AG09319 (cell line): ENCODE results near the gene DPP7.
"Not testable (repeated sequence)": the region's sequence is repeated elsewhere in the genome, so short reads cannot be mapped to it uniquely, and the experiment has no call there.

Source experiments
- DNase-seq: peaks from one replicate; pipeline ENCODE4 v3.0.0-alpha.2; 2010; ENCODE audit warnings: low read depth; ENCODE audit errors: extremely low read depth
- CTCF ChIP-seq: IDR thresholded peaks from 2 replicates; pipeline ENCODE4 v1.5.1; 2011; ENCODE audit warnings: low read depth, mild to moderate bottlenecking, inconsistent platforms, low read length, moderate library complexity

DPP7 gene

GRCh38 chr9:137139468-137140150, 25.1 kb upstream of the DPP7 start:
- TF ChIP-seq CTCF = no peak
- DNase-seq = no peak

- TF ChIP-seq CTCF = no peak
- no peak for DNase-seq
Measured at GRCh38 chr9:137138722-137139467, 24.4 kb upstream of the DPP7 start, which contains the start of gene GRIN1. Gene GRIN1, plus strand, starts transcription at chr9:137139154. Its CDS starts 333 bp downstream, at chr9:137139487.

- DNase-seq = no peak
- no peak for TF ChIP-seq CTCF
Measured at GRCh38 chr9:137138058-137138721, 23.7 kb upstream of the DPP7 start.

DNA sequence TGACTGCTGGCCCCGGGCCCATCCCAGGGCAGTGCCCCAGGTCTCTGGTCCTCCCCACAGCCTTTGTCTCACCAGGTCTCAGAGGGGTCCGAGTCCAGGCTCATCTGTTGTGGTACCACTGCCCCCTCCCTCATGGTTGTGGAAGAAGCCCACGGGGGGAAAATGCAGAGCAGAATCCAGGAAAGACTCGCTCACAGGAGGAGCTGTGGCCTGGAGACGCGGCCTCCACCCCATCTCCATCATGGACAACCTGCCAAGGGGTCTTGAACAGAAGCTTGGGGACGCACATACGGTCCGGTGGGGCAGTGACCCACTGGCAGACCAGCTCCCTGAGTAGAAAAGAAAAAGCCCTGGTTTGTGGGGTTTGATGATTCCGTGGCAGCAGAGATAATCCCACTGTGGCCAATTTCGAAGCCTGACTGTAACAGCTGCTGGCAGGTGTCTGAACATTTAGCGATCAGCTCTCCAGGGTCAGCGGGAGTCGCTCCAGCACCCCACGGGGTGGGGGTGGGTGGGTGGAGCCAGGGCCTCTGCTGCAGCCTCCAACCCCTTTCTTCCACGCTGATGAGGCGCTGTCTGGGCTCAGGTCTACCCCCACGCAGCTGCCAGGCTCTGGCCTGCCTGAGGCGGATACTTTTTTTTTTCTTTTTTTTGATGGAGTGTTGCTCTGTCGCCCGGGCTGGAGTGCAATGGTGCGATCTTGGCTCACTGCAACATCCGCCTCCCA, 22.5 kb upstream of the DPP7 start:
- no peak for TF ChIP-seq CTCF
- DNase-seq = no peak

DNA sequence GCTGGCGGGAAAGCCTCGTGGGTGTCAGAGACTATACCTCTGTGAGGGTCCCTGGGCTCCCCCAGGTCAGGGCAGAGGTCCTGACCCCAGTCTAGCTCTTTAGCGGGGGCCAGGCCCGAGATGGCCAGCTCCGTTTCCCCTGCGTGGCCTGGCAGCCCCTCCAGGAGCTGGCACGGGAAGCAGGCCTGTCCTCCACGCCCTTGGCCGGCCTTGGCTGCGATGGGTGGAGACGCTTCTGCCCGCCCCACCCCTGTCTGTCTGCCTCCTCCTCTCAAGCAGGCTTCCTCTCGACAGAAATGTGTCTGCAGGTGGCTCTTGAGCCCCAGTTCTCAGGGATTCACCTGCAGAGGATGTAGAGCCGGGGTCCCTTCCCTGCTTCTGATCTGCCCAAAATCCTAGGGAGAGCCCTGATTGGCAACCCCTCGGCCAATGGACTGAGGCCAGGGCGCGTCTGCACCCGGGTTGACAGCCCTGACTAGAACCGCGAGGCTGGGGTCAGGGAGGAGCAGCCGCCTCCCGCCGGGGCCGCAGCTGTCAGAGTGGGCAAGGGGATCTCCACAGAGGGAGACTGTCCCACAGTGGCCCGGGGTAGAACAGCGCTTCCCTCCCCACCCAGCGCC, 21.8 kb upstream of the DPP7 start:
- DNase-seq = no peak
- no peak for TF ChIP-seq CTCF

DNA sequence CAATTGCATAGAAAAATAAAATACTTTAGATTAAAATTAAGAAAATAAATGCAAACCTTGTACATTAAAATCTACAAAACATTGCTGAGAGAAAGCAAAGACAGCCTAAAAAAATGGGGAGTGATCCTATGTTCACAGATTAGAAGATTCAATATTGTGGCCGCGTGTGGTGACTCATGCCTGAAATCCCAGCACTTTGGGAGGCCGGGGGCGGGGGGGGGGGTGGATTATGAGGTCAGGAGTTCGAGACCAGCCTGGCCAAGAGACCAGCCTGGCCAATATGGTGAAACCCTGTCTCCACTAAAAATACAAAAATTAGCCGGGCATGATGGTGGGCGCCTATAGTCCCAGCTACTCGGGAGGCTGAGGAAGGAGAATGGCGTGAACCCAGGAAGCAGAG, 20.6 kb upstream of the DPP7 start:
- not testable (repeated sequence) for DNase-seq

DNA sequence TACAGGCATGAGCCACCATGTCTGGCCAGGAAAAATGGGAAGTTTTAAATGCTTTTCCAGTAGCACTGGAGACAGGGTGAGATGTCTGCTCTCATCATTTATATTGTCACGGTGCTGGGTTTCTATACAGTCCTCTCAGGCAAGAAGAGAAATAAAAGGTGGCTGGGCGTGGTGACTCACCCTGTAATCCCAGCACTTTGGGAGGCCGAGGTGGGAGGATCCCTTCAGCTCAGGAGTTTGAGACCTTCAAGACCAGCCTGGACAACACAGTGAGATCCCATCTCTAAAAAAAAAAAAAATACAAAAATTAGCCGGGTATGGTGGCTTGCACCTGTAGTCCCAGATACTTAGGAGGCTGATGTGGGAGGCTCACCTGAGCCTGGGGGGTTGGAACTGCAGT, 19.7 kb upstream of the DPP7 start:
- no peak for TF ChIP-seq CTCF
- no peak for DNase-seq
